Measurements from ENCODE around the gene EHD3.

GRCh38 chr2:31226266-31226665, 7.7 kb upstream of the EHD3 start:
- TF ChIP-seq, protein P1, sequence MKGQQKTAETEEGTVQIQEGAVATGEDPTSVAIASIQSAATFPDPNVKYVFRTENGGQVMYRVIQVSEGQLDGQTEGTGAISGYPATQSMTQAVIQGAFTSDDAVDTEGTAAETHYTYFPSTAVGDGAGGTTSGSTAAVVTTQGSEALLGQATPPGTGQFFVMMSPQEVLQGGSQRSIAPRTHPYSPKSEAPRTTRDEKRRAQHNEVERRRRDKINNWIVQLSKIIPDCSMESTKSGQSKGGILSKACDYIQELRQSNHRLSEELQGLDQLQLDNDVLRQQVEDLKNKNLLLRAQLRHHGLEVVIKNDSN (IDR thresholded peaks at IDR 0.05): no peak
- no peak for TF ChIP-seq MAX (IDR thresholded peaks at IDR 0.05)
- no peak for TF ChIP-seq RAD21 (IDR thresholded peaks at IDR 0.05; ENCODE audit: low read depth)
- TF ChIP-seq EGR1 (IDR thresholded peaks at IDR 0.05): no peak
- no peak for TF ChIP-seq TAF1 (IDR thresholded peaks at IDR 0.05; ENCODE audit: low read depth)
- TF ChIP-seq EP300 (IDR thresholded peaks at IDR 0.05; ENCODE audit: borderline replicate concordance): no peak
